ACC112 (cell line): ENCODE measurements around the gene NUB1.

Experiments
- H2AFZ ChIP-seq: fragments of 200-600 bp; sonication (generic); one replicate; pipeline ENCODE4 v1.6.0; 2017; ENCODE audit warnings: antibody characterized with exemption, low read length; ENCODE audit not compliant: unreplicated experiment
- H3K27ac ChIP-seq: fragments of 200-600 bp; sonication (generic); 2 replicates; pipeline ENCODE4 v1.5.1; 2014; ENCODE audit warnings: low read depth, mild to moderate bottlenecking, antibody characterized with exemption, low read length, moderate library complexity
- H3K27me3 ChIP-seq: fragments of 200-600 bp; sonication (generic); 2 replicates; pipeline ENCODE4 v1.6.1; 2014; ENCODE audit warnings: mild to moderate bottlenecking, antibody characterized with exemption, low read length, moderate library complexity, mixed read lengths; ENCODE audit not compliant: insufficient read depth
- H3K36me3 ChIP-seq: fragments of 200-600 bp; sonication (generic); 2 replicates; pipeline ENCODE4 v1.6.1; 2016; ENCODE audit warnings: mild to moderate bottlenecking, antibody characterized with exemption, low read length, moderate library complexity, mixed read lengths; ENCODE audit not compliant: insufficient read depth
- H3K4me1 ChIP-seq: fragments of 200-600 bp; sonication (generic); one replicate; pipeline ENCODE4 v1.6.1; 2016; ENCODE audit warnings: low read length, mixed read lengths; ENCODE audit not compliant: insufficient read depth, unreplicated experiment, control insufficient read depth
- H3K4me3 ChIP-seq: fragments of 200-600 bp; sonication (generic); 2 replicates; pipeline ENCODE4 v1.5.1; 2014; ENCODE audit warnings: mild to moderate bottlenecking, low read depth, low read length
- H3K79me2 ChIP-seq: fragments of 200-600 bp; sonication (generic); one replicate; pipeline ENCODE4 v1.6.0; 2016; ENCODE audit warnings: low read length; ENCODE audit not compliant: control insufficient read depth, unreplicated experiment, insufficient read depth

Gene NUB1

GRCh38 chr7:151306374-151306773 lies 35.2 kb upstream of the NUB1 start:
- Histone ChIP-seq H2AFZ (no peak overlapping the region), H3K4me3 (no peak overlapping the region), H3K27me3 (peaks cover 25% of the 10 kb centered on the region), H3K4me1 (no peaks in the 10 kb centered on the region), H3K36me3 (no peaks in the 10 kb centered on the region), H3K79me2 (no peaks in the 10 kb centered on the region), H3K27ac (no peak overlapping the region)

GRCh38 chr7:151306860-151307259 lies 34.8 kb upstream of the NUB1 start:
- Histone ChIP-seq H3K36me3 (no peaks in the 10 kb centered on the region), H3K27me3 (peaks cover 20% of the 10 kb centered on the region), H3K4me3 (no peak overlapping the region), H3K4me1 (no peaks in the 10 kb centered on the region), H2AFZ (no peak overlapping the region), H3K27ac (no peak overlapping the region), H3K79me2 (no peaks in the 10 kb centered on the region)

- Histone ChIP-seq H3K27me3 (peaks cover 13% of the 10 kb centered on the region), H3K4me3 (no peak overlapping the region), H3K27ac (no peak overlapping the region), H3K79me2 (no peaks in the 10 kb centered on the region), H2AFZ (no peak overlapping the region), H3K4me1 (no peaks in the 10 kb centered on the region), H3K36me3 (no peaks in the 10 kb centered on the region)
Observed at GRCh38 chr7:151307536-151307935, 34.1 kb upstream of the NUB1 start.

- Histone ChIP-seq H3K27me3 (peaks cover 9% of the 10 kb centered on the region; the same call in 1 of the 2 replicates), H3K4me1 (no peaks in the 10 kb centered on the region), H2AFZ (no peak overlapping the region), H3K36me3 (no peaks in the 10 kb centered on the region), H3K27ac (no peak overlapping the region), H3K79me2 (no peaks in the 10 kb centered on the region), H3K4me3 (no peak overlapping the region)
Observed at GRCh38 chr7:151308256-151308655, 33.4 kb upstream of the NUB1 start.

- H3K79me2 ChIP-seq, result no peaks in the 10 kb centered on the region
- peaks cover 9% of the 10 kb centered on the region; the same call in 1 of the 2 replicates for H3K27me3 ChIP-seq
- no peak overlapping the region for H2AFZ ChIP-seq
- peaks cover 4% of the 10 kb centered on the region for H3K4me1 ChIP-seq
- H3K36me3 ChIP-seq, result no peaks in the 10 kb centered on the region
- H3K4me3 ChIP-seq, result no peak overlapping the region
- no peak overlapping the region for H3K27ac ChIP-seq
Observed at GRCh38 chr7:151308791-151309190, 32.8 kb upstream of the NUB1 start.

- Histone ChIP-seq H2AFZ (no peak overlapping the region), H3K36me3 (no peaks in the 10 kb centered on the region), H3K4me1 (peaks cover 9% of the 10 kb centered on the region), H3K4me3 (no peak overlapping the region), H3K27me3 (peaks cover 9% of the 10 kb centered on the region; the same call in 1 of the 2 replicates), H3K79me2 (no peaks in the 10 kb centered on the region), H3K27ac (no peak overlapping the region)
Observed at GRCh38 chr7:151309311-151309710, 32.3 kb upstream of the NUB1 start.

GRCh38 chr7:151310578-151310977 lies 31.0 kb upstream of the NUB1 start:
- H3K79me2 ChIP-seq, result no peaks in the 10 kb centered on the region
- H3K4me1 ChIP-seq, result peaks cover 13% of the 10 kb centered on the region
- H3K27me3 ChIP-seq, result peaks cover under 1% of the 10 kb centered on the region; the same call in 1 of the 2 replicates
- H3K27ac ChIP-seq, result no peak overlapping the region
- H3K36me3 ChIP-seq, result no peaks in the 10 kb centered on the region
- no peak overlapping the region for H2AFZ ChIP-seq
- no peak overlapping the region for H3K4me3 ChIP-seq

GRCh38 chr7:151311294-151311864 lies 30.2 kb upstream of the NUB1 start:
- H3K4me1 ChIP-seq, result peaks cover 13% of the 10 kb centered on the region

GRCh38 chr7:151312356-151312755 lies 29.3 kb upstream of the NUB1 start:
- H3K4me3 ChIP-seq, result no peak overlapping the region
- no peaks in the 10 kb centered on the region for H3K79me2 ChIP-seq
- H2AFZ ChIP-seq, result no peak overlapping the region
- no peak overlapping the region for H3K27ac ChIP-seq
- no peaks in the 10 kb centered on the region for H3K36me3 ChIP-seq
- no peaks in the 10 kb centered on the region for H3K27me3 ChIP-seq
- H3K4me1 ChIP-seq, result peaks cover 13% of the 10 kb centered on the region

More at GRCh38 chr7:151311294-151311864, 30.2 kb upstream of the NUB1 start:
- Histone ChIP-seq H3K27me3 (no peaks in the 10 kb centered on the region), H2AFZ (no peak overlapping the region), H3K36me3 (no peaks in the 10 kb centered on the region), H3K4me3 (no peak overlapping the region), H3K79me2 (no peaks in the 10 kb centered on the region), H3K27ac (no peak overlapping the region)

- H3K4me3 ChIP-seq, result no peak overlapping the region
- no peak overlapping the region for H3K27ac ChIP-seq
- H3K27me3 ChIP-seq, result no peaks in the 10 kb centered on the region
- H3K36me3 ChIP-seq, result no peaks in the 10 kb centered on the region
- H3K79me2 ChIP-seq, result no peaks in the 10 kb centered on the region
- H3K4me1 ChIP-seq, result peaks cover 13% of the 10 kb centered on the region
- no peak overlapping the region for H2AFZ ChIP-seq
Observed at GRCh38 chr7:151312831-151313809, 28.5 kb upstream of the NUB1 start.
